GM18517 (cell line): ENCODE data around the gene RAPGEF5.

Experiments
- ATAC-seq: cut with Tn5 transposase; IDR thresholded peaks from one replicate; pipeline ENCODE4 v1.9.1; 2021; ENCODE audit warnings: mild to moderate bottlenecking, moderate library complexity; ENCODE audit not compliant: unreplicated experiment

The RAPGEF5 gene

DNA sequence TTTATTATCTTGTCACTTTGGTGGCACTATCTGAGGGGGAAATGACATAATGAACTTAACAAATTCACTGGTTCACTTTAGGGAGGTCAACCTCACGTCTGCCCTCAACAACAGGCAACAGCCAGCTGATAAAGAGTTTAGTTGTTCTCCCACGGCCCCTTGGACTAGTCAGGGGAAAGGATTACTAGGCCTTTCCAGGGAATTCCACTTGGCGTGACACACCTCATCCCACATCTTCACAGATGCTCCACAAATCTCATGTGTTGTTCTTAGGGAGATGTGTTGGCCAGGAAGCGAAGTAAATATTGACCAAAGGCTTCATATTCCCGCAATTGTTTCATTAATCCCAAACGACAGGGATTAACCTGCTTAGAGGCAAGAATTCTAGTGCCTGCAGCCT lies 227.8 kb downstream of the RAPGEF5 start:
- no peak for ATAC-seq

GRCh38 chr7:22128528-22128920 lies 228.4 kb downstream of the RAPGEF5 start:
- ATAC-seq: no peak

DNA sequence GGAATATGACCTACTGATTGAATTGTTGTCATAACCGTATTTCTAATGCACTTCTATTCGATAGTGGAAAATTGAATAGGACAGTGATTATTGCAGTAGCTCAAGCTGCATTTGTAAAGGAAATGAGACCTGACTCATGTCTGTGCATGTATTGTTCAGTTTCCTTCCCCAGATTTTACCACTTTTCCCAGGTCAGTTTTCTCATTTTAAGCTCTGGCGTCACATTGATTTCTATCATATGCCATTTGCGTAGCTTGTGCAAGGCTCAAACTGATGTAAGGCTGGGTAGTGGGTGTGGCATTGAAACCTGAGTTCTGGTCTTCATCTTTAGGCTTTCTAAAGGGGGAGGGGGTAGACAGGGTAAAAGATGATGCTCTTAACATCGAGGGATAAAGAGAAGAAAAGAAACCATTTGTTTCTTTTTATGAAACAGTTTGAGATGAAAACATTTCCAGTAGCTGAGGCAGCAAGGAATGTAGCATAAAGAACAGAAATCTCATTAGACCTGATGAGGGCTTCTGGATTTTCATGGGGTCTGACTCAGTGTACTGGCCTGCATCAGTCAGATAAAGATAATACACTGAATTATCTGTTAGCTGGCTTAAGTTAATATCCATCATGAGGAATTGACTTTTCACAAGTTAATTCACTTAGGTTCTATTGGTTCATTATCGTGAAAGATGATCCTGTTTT lies 229.0 kb downstream of the RAPGEF5 start:
- ATAC-seq: no peak

- no peak for ATAC-seq
Observed at GRCh38 chr7:22125436-22125835, 231.5 kb downstream of the RAPGEF5 start.

DNA sequence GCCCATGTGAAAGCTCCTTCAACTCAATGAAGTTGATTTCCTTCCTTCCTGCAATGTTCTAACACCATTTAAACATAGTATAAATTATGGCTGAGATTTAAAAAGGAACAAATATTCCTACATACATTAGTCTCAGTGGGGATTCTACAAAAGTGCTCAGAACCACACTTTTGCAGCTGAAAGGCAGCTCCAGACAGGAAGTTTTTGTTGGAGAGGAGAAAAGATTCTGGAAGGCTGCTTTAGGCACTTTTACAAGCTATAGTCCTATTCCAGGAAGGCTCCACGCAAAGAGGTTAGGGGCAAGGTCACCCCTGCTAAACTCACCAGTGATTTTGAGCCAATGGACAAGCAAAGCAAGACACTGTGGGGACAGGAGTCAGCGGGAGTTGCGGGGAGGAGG lies 232.0 kb downstream of the RAPGEF5 start:
- no peak for ATAC-seq

DNA sequence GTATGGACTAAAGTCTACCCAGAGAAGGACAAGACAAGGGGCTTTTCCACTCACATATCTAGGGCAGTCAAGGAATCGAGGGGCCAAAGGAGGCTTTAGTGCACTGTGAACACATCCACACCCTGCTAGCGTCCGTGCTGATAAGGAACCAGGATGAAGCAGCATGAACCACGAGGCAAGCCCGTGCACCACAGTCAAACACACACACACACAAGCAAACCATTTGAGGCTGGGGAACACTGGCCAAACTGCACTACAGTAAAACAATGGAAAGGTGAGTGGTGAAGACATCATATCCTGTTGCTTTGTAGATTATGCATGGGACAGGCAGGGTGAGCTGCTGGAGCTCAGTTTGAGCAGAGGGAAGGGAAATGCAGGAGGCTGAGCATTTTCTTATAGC lies 233.8 kb downstream of the RAPGEF5 start:
- no peak for ATAC-seq

GRCh38 chr7:22121702-22122474 lies 235.1 kb downstream of the RAPGEF5 start:
- ATAC-seq: no peak

DNA sequence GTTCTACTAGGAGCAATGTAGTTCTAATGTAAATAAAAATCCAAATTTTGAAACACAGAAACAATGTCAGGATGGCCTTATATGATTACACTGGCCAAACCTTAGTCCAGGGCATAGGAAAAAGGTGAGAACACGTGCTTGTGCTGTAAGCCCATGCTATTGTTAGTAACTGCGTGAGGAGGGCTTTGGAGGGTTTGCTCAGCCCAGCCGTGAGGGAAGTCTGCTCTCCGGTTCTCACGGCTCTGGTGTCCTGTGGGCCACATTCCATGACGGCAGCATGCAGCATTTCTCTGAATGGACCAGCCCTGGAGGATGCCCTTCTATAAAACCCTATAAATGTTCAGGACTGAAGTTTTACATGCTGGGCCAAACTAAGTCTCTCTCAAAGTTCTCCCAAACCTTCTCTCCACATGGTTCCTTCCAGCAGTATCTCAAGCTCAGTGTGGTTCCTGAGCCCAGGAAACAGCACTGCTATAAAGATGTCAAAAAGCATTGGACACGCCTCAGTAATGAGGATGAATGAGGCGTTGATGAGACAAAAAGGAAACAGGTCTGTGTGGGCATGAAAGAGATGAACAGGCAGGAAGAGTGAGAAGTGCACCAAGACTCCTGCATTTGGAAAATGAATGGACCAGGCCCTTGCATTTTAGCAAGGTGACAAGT lies 236.4 kb downstream of the RAPGEF5 start:
- no peak for ATAC-seq

GRCh38 chr7:22117222-22117621 lies 239.7 kb downstream of the RAPGEF5 start:
- ATAC-seq: no peak

GRCh38 chr7:22116451-22117030 lies 240.4 kb downstream of the RAPGEF5 start:
- no peak for ATAC-seq

- no peak for ATAC-seq
Observed at GRCh38 chr7:22115689-22116088, 241.3 kb downstream of the RAPGEF5 start.

DNA sequence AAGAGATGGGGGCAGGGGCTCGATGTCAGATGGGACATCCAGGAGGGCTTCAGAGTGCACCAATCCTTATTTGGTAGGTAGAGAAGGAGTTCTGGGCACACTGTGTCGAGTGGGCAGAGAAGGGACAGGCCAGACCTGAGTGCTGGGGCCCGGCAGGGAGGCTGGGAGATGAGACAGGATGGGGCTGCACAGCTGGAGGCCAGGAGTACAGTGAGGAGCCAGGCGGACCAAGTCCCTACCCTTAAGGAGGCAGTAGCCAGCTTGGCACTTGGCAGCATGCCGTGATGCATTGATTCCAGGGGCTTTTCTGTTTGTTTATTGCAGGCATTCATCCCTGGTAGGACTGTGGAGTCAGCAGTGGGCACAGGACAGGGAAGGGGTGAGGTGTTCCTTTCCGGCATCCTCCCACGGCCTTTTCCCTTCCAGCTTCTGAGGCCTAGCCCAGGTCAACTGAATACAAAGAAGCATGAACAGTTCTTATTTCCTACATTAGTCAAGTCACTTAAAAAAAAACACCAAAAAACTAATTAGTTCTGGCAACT lies 242.4 kb downstream of the RAPGEF5 start:
- no peak for ATAC-seq

GRCh38 chr7:22113041-22113440 lies 243.9 kb downstream of the RAPGEF5 start:
- ATAC-seq: no peak

DNA sequence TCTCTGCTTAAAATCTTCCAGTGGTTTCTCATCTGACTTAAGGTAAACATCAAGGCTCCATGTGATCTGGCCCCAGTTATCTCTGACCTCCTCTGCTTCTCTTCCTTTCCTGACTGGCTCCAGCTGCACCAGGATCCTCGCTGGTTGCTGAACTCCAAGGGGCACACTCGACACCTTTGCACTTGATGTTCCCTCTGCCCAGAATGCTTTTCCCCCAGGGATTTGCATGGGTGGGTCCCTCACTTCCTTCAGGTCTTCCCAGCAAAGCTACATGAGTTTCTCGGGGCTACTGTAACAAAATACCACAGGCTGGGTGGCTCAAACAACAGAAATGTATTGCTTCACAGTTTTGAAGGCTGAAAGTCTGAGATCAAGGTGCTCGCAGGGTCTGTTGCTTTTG lies 245.3 kb downstream of the RAPGEF5 start:
- no peak for ATAC-seq

- no peak for ATAC-seq
Observed at GRCh38 chr7:22110881-22111280, 246.1 kb downstream of the RAPGEF5 start.

GRCh38 chr7:22110227-22110839 lies 246.6 kb downstream of the RAPGEF5 start:
- peak; percentile 84 for ATAC-seq

DNA sequence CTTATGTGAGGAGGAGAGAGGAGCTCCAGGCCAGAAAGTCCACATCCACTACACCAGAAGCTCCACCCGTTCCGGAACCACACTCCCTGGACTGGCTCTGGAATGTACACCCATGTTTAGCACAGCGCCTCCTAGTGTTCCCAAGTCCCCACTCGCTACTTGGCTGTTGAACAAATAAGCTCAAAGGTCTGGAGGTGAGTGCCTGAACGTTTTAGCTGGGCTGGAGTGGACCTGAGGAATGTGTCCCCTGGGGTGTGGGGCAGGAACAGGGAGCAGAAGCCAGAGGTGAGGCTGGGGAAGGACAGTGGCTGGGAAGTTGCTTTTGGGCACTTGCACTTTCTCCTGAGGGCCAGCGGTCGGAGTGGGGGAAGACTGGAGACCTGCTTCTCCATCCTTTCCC lies 247.2 kb downstream of the RAPGEF5 start:
- ATAC-seq: no peak

- no peak for ATAC-seq
Observed at GRCh38 chr7:22108151-22108845, 248.7 kb downstream of the RAPGEF5 start.

- ATAC-seq: no peak
Observed at GRCh38 chr7:22105550-22105949, 251.4 kb downstream of the RAPGEF5 start.
